Hepatocyte (in vitro differentiated cells): ENCODE results near the gene DYSF. TPM values are rescaled to one million over a fixed set of nuclear protein-coding genes. Genes with fewer than 3 reads are reported as not detected.

Experiments used
- DNase-seq: peaks from one replicate; pipeline ENCODE4 v3.0.0-alpha.2; 2016; ENCODE audit warnings: low spot score
- H2AFZ ChIP-seq: fragments of 200-600 bp; sonication (generic); 2 replicates; pipeline ENCODE4 v1.6.0; 2016; ENCODE audit warnings: antibody characterized with exemption, mild to moderate bottlenecking
- H3K27ac ChIP-seq: fragments of 200-600 bp; sonication (generic); 2 replicates; pipeline ENCODE4 v1.5.1; 2016; ENCODE audit warnings: mild to moderate bottlenecking
- H3K27me3 ChIP-seq: fragments of 200-600 bp; sonication (generic); 2 replicates; pipeline ENCODE4 v1.6.1; 2016
- H3K36me3 ChIP-seq: fragments of 200-600 bp; sonication (generic); replicated peaks from 2 replicates; pipeline ENCODE4 v1.5.1; 2016; ENCODE audit warnings: low read depth; ENCODE audit not compliant: insufficient read depth
- H3K4me1 ChIP-seq: fragments of 200-600 bp; sonication (generic); 2 replicates; pipeline ENCODE4 v1.5.1; 2016; ENCODE audit warnings: mild to moderate bottlenecking, moderate library complexity; ENCODE audit not compliant: insufficient read depth
- H3K4me2 ChIP-seq: fragments of 200-600 bp; sonication (generic); 2 replicates; pipeline ENCODE4 v1.6.0; 2016
- H3K4me3 ChIP-seq: fragments of 200-600 bp; sonication (generic); 2 replicates; pipeline ENCODE4 v1.5.1; 2016; ENCODE audit warnings: mild to moderate bottlenecking
- H3K79me2 ChIP-seq: fragments of 200-600 bp; sonication (generic); 2 replicates; pipeline ENCODE4 v1.6.0; 2017; ENCODE audit warnings: mild to moderate bottlenecking
- H3K9me2 ChIP-seq: fragments of 200-600 bp; sonication (generic); replicated peaks from 2 replicates; pipeline ENCODE4 v1.6.0; 2017; ENCODE audit warnings: mild to moderate bottlenecking; ENCODE audit not compliant: insufficient read depth
- H3K9me3 ChIP-seq: fragments of 200-600 bp; sonication (generic); 2 replicates; pipeline ENCODE4 v1.5.1; 2016; ENCODE audit warnings: low read depth, mild to moderate bottlenecking
- H4K20me1 ChIP-seq: fragments of 200-600 bp; sonication (generic); 2 replicates; pipeline ENCODE4 v1.6.0; 2016; ENCODE audit warnings: mild to moderate bottlenecking; ENCODE audit not compliant: insufficient read depth, poor library complexity, severe bottlenecking
- CTCF ChIP-seq: fragments of 200-600 bp; sonication (generic); IDR thresholded peaks from 2 replicates; pipeline ENCODE4 v1.5.1; 2016; ENCODE audit warnings: antibody characterized with exemption, mild to moderate bottlenecking; ENCODE audit not compliant: poor library complexity
- EZH2 ChIP-seq: fragments of 200-600 bp; sonication (generic); IDR thresholded peaks from 2 replicates; pipeline ENCODE4 v1.6.1; 2016; ENCODE audit warnings: antibody characterized with exemption, mild to moderate bottlenecking, borderline replicate concordance
- EZH2phosphoT487 ChIP-seq: fragments of 200-600 bp; sonication (generic); IDR thresholded peaks from one replicate; pipeline ENCODE4 v1.6.1; 2018; ENCODE audit warnings: antibody characterized with exemption, mild to moderate bottlenecking, low read depth, moderate library complexity; ENCODE audit not compliant: unreplicated experiment, severe bottlenecking
- WGBS: methylation state at CpG from one replicate; pipeline ENCODE4 v1.1.6; 2016; ENCODE audit warnings: low lambda C conversion rate; ENCODE audit errors: missing lambda C conversion rate; 5-methylcytosine and 5-hydroxymethylcytosine counted together
- polyA plus RNA-seq: library from polyadenylated mRNA; unstranded; fragments of >200 nt; fragmentation: Nextera tagmentation; extraction: Ambion mirVana; gene quantifications from 2 replicates; pipeline ENCODE4 v1.2.1, GENCODE V29; 2016
- total RNA-seq: library from RNA; depleted of rRNA; stranded (reverse); fragments of >200 nt; gene quantifications from 2 replicates; pipeline ENCODE4 v1.2.3, GENCODE V29; 2014

The DYSF gene
- total and polyA plus RNA-seq, 2 experiments from 2014 or later, result 0.25 to 0.90 TPM

GRCh38 chr2:71686781-71687180 lies 233.4 kb downstream of the DYSF start:
- Histone ChIP-seq H3K79me2 (no peaks in the 10 kb centered on the region), H3K4me2 (no peak overlapping the region), H3K36me3 (no peaks in the 10 kb centered on the region), H2AFZ (no peak overlapping the region), H3K4me3 (no peak overlapping the region), H3K9me2 (no peaks in the 10 kb centered on the region), H3K4me1 (peaks cover 4% of the 10 kb centered on the region), H3K27me3 (peaks cover 5% of the 10 kb centered on the region), H3K27ac (no peak overlapping the region), H3K9me3 (no peaks in the 10 kb centered on the region), H4K20me1 (no peaks in the 10 kb centered on the region)
- no peak for DNase-seq
- 94% methylated on average over 3 of the region's 6 CpGs for WGBS
- TF ChIP-seq CTCF, result no peak
- no peak for TF ChIP-seq EZH2
- TF ChIP-seq EZH2phosphoT487, result no peak

DNA sequence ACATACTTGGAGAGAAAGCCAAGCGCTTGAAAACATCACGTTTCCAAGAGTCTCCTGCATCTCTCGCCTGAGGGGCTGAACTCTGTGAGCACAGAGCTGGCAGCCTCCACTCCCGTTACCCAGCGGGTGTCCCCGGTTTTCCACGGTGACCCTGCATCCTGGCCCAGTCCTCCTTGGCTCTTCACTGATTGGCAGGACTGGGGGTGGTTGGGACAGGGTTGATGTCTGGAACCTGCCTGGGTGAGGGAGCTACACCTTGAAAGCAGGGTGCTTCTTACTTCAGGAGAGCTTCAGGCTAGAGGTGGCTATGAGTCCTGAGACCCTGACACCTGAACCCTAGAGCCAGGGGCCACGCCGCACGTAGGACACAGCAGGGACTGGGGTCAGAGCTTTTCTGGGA lies 234.1 kb downstream of the DYSF start:
- WGBS, result 91% methylated on average over 10 of the region's 10 CpGs
- peaks cover 4% of the 10 kb centered on the region for H3K4me1 ChIP-seq

GRCh38 chr2:71688530-71688929 lies 235.2 kb downstream of the DYSF start:
- Histone ChIP-seq H2AFZ (no peak overlapping the region), H4K20me1 (no peaks in the 10 kb centered on the region), H3K4me3 (no peak overlapping the region), H3K36me3 (no peaks in the 10 kb centered on the region), H3K4me2 (no peak overlapping the region), H3K27ac (no peak overlapping the region), H3K9me2 (no peaks in the 10 kb centered on the region), H3K9me3 (no peaks in the 10 kb centered on the region), H3K4me1 (peaks cover 4% of the 10 kb centered on the region), H3K79me2 (no peaks in the 10 kb centered on the region), H3K27me3 (peaks cover 5% of the 10 kb centered on the region)
- WGBS, result 95% methylated on average over 7 of the region's 7 CpGs
- TF ChIP-seq EZH2, result no peak
- no peak for TF ChIP-seq EZH2phosphoT487
- no peak for TF ChIP-seq CTCF
- no peak for DNase-seq

More for the DNA sequence above, 234.1 kb downstream of the DYSF start:
- H2AFZ ChIP-seq, result no peak overlapping the region
- H3K9me3 ChIP-seq, result no peaks in the 10 kb centered on the region
- no peak for DNase-seq
- H3K79me2 ChIP-seq, result no peaks in the 10 kb centered on the region
- no peaks in the 10 kb centered on the region for H3K36me3 ChIP-seq
- TF ChIP-seq EZH2phosphoT487 (no peak), EZH2 (no peak), CTCF (no peak)
- H3K27ac ChIP-seq, result no peak overlapping the region
- H3K4me3 ChIP-seq, result no peak overlapping the region
- H4K20me1 ChIP-seq, result no peaks in the 10 kb centered on the region
- H3K9me2 ChIP-seq, result no peaks in the 10 kb centered on the region
- H3K4me2 ChIP-seq, result no peak overlapping the region
- peaks cover 5% of the 10 kb centered on the region for H3K27me3 ChIP-seq

GRCh38 chr2:71689393-71689792 lies 236.0 kb downstream of the DYSF start:
- H3K36me3 ChIP-seq, result no peaks in the 10 kb centered on the region
- peaks cover 5% of the 10 kb centered on the region for H3K27me3 ChIP-seq
- WGBS, result 84% methylated on average over 2 of the region's 2 CpGs
- DNase-seq, result no peak
- TF ChIP-seq EZH2, result no peak
- no peak for TF ChIP-seq CTCF
- TF ChIP-seq EZH2phosphoT487, result no peak
- H3K9me2 ChIP-seq, result no peaks in the 10 kb centered on the region
- H4K20me1 ChIP-seq, result no peaks in the 10 kb centered on the region
- no peak overlapping the region for H2AFZ ChIP-seq
- H3K4me3 ChIP-seq, result no peak overlapping the region
- H3K79me2 ChIP-seq, result no peaks in the 10 kb centered on the region
- H3K9me3 ChIP-seq, result no peaks in the 10 kb centered on the region
- H3K4me2 ChIP-seq, result no peak overlapping the region
- peaks cover 4% of the 10 kb centered on the region for H3K4me1 ChIP-seq
- no peak overlapping the region for H3K27ac ChIP-seq
